ENCODE data around the gene TRIM69. TPM values are rescaled to one million over a fixed set of nuclear protein-coding genes. Genes with fewer than 3 reads are reported as not detected.

TRIM69 gene
- total RNA-seq, 1 experiment from 2014 or later: 10.8 TPM

DNA sequence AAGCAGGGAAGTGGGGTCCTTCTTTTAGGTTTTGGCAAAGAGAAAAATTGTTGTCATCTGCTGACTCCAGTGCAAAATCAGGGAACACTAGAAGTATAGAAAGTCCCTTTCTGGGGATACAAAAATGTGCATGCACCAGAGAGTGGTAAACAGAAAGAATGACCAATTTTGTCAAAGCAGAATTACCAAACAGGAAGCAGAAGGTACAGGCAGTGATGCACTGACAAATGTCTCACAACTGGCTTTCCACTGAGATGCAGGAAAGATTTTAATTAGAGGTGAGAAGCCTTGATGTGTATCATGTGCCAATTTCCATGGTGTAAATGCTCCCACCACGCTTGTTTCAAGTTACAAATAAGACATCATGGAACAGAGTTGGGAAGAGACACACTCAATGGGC is 66.0 kb downstream of the TRIM69 start:
- Histone ChIP-seq H3K9ac (ENCODE audit: low read length) (no peak overlapping the region), H3K79me2 (ENCODE audit: low read length) (no peaks in the 10 kb centered on the region), H3K9me3 (ENCODE audit: low read length) (no peaks in the 10 kb centered on the region), H3K9me2 (replicated peaks; ENCODE audit: low read length) (no peaks in the 10 kb centered on the region), H2AFZ (ENCODE audit: low read length) (no peak overlapping the region), H3K27me3 (ENCODE audit: low read length) (peaks cover 67% of the 10 kb centered on the region), H3K36me3 (ENCODE audit: low read depth, low read length) (no peaks in the 10 kb centered on the region), H3K4me1 (ENCODE audit: insufficient read depth, low read length) (no peaks in the 10 kb centered on the region), H3F3A (ENCODE audit: low read length, unreplicated experiment) (no peaks in the 10 kb centered on the region), H3K4me2 (ENCODE audit: low read length) (no peak overlapping the region), H3K27ac (ENCODE audit: low read length) (no peak overlapping the region), H3K4me3 (ENCODE audit: low read length) (no peak overlapping the region), H4K20me1 (ENCODE audit: low read length) (no peaks in the 10 kb centered on the region)
- no peak for ATAC-seq
- BruUV-seq (replicated peaks): no TSS peak
- no peak for TF ChIP-seq EZH2 (IDR thresholded peaks at IDR 0.05; ENCODE audit: low read length, unreplicated experiment)
- TF ChIP-seq EZH2phosphoT487 (IDR thresholded peaks at IDR 0.05; ENCODE audit: borderline replicate concordance, low read length): no peak
- TF ChIP-seq, protein P1, sequence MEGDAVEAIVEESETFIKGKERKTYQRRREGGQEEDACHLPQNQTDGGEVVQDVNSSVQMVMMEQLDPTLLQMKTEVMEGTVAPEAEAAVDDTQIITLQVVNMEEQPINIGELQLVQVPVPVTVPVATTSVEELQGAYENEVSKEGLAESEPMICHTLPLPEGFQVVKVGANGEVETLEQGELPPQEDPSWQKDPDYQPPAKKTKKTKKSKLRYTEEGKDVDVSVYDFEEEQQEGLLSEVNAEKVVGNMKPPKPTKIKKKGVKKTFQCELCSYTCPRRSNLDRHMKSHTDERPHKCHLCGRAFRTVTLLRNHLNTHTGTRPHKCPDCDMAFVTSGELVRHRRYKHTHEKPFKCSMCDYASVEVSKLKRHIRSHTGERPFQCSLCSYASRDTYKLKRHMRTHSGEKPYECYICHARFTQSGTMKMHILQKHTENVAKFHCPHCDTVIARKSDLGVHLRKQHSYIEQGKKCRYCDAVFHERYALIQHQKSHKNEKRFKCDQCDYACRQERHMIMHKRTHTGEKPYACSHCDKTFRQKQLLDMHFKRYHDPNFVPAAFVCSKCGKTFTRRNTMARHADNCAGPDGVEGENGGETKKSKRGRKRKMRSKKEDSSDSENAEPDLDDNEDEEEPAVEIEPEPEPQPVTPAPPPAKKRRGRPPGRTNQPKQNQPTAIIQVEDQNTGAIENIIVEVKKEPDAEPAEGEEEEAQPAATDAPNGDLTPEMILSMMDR (conservative IDR thresholded peaks at IDR 0.05; ENCODE audit: low read depth, low read length): no peak
- POLR2A ChIA-PET (ENCODE audit: unreplicated experiment): no interaction called here
- no peak for DNase-seq
- CTCF ChIA-PET: no interaction called here
- intact Hi-C loops (cut with micrococcal nuclease): no loop called here

DNA sequence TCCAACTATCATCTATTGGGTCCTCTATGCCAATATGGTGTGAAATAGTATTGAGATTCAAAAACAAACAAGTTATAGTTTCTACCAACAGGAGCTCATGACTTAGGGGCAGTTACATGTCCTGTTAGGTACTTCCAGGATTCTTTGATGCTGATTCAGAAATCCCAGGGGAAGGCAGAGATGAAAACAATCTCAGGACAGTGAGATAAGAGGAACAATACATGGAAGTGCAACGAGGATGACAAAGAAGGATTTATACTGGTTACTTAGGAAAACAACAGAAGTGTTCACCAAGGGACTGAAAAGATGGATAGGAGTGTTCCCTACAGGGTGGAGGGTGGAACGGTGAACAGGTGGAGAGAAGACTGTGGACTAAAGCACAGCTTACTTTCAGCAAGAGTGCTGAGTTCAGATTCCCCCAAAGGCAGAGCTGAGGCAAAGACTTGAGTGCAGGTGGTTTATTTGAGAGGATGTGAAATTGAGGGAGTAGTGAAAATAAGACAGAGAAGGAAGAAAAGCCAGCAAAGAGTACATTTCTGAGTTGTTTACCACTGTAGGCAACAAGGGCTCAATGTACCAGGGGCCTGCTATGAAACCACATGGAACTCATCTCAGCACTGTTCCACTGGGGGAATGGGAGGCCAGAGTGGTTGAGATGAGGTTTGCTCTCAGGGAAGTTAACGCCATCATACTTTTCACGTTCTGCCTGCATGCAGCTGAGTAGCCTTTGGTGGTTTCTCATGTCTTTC is 68.1 kb downstream of the TRIM69 start:
- no peaks in the 10 kb centered on the region for H4K20me1 ChIP-seq (ENCODE audit: low read length)
- intact Hi-C loops (cut with micrococcal nuclease): no loop called here
- H2AFZ ChIP-seq (ENCODE audit: low read length): no peak overlapping the region
- peaks cover 77% of the 10 kb centered on the region for H3K27me3 ChIP-seq (ENCODE audit: low read length)
- H3K36me3 ChIP-seq (ENCODE audit: low read depth, low read length): no peaks in the 10 kb centered on the region
- no peak overlapping the region for H3K9ac ChIP-seq (ENCODE audit: low read length)
- H3K9me3 ChIP-seq (ENCODE audit: low read length): no peaks in the 10 kb centered on the region
- no peaks in the 10 kb centered on the region for H3F3A ChIP-seq (ENCODE audit: low read length, unreplicated experiment)
- H3K4me1 ChIP-seq (ENCODE audit: insufficient read depth, low read length): no peaks in the 10 kb centered on the region
- ATAC-seq (no peak), DNase-seq (no peak)
- no peaks in the 10 kb centered on the region for H3K79me2 ChIP-seq (ENCODE audit: low read length)
- H3K4me2 ChIP-seq (ENCODE audit: low read length): no peak overlapping the region
- ChIA-PET POLR2A (ENCODE audit: unreplicated experiment) (no interaction called here), CTCF (no interaction called here)
- H3K27ac ChIP-seq (ENCODE audit: low read length): no peak overlapping the region
- no TSS peak for BruUV-seq (replicated peaks)
- TF ChIP-seq EZH2phosphoT487 (IDR thresholded peaks at IDR 0.05; ENCODE audit: borderline replicate concordance, low read length) (no peak), EZH2 (IDR thresholded peaks at IDR 0.05; ENCODE audit: low read length, unreplicated experiment) (no peak)
- TF ChIP-seq, protein P1 (conservative IDR thresholded peaks at IDR 0.05; ENCODE audit: low read depth, low read length): no peak
- no peaks in the 10 kb centered on the region for H3K9me2 ChIP-seq (replicated peaks; ENCODE audit: low read length)
- H3K4me3 ChIP-seq (ENCODE audit: low read length): no peak overlapping the region

GRCh38 chr15:44808557-44808956 is 72.2 kb downstream of the TRIM69 start:
- H3K4me3 ChIP-seq (ENCODE audit: low read length): no peak overlapping the region
- H3K9ac ChIP-seq (ENCODE audit: low read length): no peak overlapping the region
- no peak overlapping the region for H2AFZ ChIP-seq (ENCODE audit: low read length)
- intact Hi-C loops (cut with micrococcal nuclease): no loop called here
- no peak for TF ChIP-seq EZH2phosphoT487 (IDR thresholded peaks at IDR 0.05; ENCODE audit: borderline replicate concordance, low read length)
- TF ChIP-seq EZH2 (IDR thresholded peaks at IDR 0.05; ENCODE audit: low read length, unreplicated experiment): no peak
- TF ChIP-seq, protein P1 (conservative IDR thresholded peaks at IDR 0.05; ENCODE audit: low read depth, low read length): no peak
- no peak overlapping the region for H3K27ac ChIP-seq (ENCODE audit: low read length)
- no peaks in the 10 kb centered on the region for H4K20me1 ChIP-seq (ENCODE audit: low read length)
- ChIA-PET CTCF (no interaction called here), POLR2A (ENCODE audit: unreplicated experiment) (no interaction called here)
- no peaks in the 10 kb centered on the region for H3K4me1 ChIP-seq (ENCODE audit: insufficient read depth, low read length)
- peaks cover 81% of the 10 kb centered on the region for H3K27me3 ChIP-seq (ENCODE audit: low read length)
- no peaks in the 10 kb centered on the region for H3K79me2 ChIP-seq (ENCODE audit: low read length)
- no peaks in the 10 kb centered on the region for H3K9me2 ChIP-seq (replicated peaks; ENCODE audit: low read length)
- H3F3A ChIP-seq (ENCODE audit: low read length, unreplicated experiment): no peaks in the 10 kb centered on the region
- H3K9me3 ChIP-seq (ENCODE audit: low read length): no peaks in the 10 kb centered on the region
- H3K4me2 ChIP-seq (ENCODE audit: low read length): no peak overlapping the region
- ATAC-seq (no peak), DNase-seq (no peak)
- no TSS peak for BruUV-seq (replicated peaks)
- no peaks in the 10 kb centered on the region for H3K36me3 ChIP-seq (ENCODE audit: low read depth, low read length)
